Measurements from ENCODE around the gene TRIAP1. TPM values are rescaled to one million over a fixed set of nuclear protein-coding genes. Genes with fewer than 3 reads are reported as not detected.

The TRIAP1 gene
- total RNA-seq, 4 donors from 2014 or later: 11.3 to 21.6 (median 16.2) TPM

DNA sequence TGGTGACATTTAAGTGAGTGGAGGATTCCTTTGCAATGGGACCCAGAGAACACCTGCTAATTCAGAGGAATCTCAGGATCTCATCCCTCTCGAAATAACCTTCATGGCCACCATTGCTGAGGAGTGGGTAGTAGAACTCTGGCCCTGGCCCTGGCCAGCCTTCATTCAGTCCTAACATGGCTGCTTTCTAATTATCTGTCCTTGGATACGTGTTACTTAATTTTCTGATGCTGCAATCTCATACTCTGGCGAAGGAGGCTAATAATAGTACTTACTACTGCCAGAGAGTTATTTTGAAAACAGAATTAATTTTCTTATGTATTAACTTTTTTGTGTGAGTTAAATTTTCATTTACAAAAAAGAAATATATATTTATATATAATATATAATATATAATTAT lies 20.4 kb downstream of the TRIAP1 start:
- no peak for ATAC-seq (ENCODE audit: low FRiP score)
- TF ChIP-seq, protein P1, sequence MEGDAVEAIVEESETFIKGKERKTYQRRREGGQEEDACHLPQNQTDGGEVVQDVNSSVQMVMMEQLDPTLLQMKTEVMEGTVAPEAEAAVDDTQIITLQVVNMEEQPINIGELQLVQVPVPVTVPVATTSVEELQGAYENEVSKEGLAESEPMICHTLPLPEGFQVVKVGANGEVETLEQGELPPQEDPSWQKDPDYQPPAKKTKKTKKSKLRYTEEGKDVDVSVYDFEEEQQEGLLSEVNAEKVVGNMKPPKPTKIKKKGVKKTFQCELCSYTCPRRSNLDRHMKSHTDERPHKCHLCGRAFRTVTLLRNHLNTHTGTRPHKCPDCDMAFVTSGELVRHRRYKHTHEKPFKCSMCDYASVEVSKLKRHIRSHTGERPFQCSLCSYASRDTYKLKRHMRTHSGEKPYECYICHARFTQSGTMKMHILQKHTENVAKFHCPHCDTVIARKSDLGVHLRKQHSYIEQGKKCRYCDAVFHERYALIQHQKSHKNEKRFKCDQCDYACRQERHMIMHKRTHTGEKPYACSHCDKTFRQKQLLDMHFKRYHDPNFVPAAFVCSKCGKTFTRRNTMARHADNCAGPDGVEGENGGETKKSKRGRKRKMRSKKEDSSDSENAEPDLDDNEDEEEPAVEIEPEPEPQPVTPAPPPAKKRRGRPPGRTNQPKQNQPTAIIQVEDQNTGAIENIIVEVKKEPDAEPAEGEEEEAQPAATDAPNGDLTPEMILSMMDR (IDR thresholded peaks at IDR 0.05): no peak
- no peak for DNase-seq (ENCODE audit: low spot score)

DNA sequence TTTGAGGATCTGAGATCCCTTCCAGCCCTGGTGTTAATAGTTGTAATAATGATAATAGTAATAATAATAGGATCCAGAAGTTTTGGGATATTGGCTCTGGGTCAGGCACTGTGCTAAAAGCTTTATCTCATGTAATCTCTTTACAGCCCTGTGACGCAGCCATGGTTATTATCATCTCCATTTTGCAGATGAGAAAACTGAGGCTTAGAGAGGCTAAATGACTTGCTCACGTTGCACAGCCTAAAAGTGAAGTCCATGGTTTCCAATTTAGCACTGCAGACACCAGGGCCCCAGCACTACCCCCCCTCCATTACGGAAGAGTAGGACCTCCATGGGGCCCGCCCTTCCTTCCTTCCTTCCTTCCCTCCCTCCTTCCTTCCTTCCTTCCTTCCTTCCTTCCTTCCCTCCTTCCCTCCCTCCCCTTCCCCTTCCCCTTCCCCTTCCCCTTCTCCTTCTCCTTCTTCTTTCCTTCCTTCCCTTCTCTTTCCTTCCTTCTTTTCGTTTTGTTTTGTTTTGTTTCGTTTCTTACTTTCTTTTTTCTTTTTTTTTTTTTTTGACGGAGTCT lies 23.2 kb downstream of the TRIAP1 start:
- TF ChIP-seq, protein P1 (IDR thresholded peaks at IDR 0.05): no peak
- DNase-seq (ENCODE audit: low spot score) (no peak), ATAC-seq (ENCODE audit: low FRiP score) (no peak)

DNA sequence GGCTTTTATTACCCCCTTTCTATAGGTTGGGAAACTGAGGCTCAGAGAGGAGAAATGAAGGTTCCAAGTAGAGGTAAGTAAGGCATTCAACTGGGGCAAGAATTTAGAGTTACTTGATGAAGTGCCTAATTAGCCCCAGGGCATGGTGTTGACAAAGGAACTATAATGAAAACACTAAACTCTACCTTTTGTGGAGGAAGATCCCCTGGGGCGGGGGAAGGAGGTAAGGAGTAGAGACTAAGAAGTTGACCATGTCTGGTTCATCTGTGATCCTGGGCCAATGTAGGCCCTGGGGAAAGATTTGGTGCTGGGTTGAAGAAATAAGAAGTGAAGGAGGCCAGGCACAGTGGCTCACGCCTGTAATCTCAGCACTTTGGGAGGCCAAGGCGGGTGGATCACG lies 24.5 kb downstream of the TRIAP1 start:
- TF ChIP-seq, protein P1 (IDR thresholded peaks at IDR 0.05): no peak
- DNase-seq (ENCODE audit: low spot score) (no peak), ATAC-seq (ENCODE audit: low FRiP score) (no peak)

DNA sequence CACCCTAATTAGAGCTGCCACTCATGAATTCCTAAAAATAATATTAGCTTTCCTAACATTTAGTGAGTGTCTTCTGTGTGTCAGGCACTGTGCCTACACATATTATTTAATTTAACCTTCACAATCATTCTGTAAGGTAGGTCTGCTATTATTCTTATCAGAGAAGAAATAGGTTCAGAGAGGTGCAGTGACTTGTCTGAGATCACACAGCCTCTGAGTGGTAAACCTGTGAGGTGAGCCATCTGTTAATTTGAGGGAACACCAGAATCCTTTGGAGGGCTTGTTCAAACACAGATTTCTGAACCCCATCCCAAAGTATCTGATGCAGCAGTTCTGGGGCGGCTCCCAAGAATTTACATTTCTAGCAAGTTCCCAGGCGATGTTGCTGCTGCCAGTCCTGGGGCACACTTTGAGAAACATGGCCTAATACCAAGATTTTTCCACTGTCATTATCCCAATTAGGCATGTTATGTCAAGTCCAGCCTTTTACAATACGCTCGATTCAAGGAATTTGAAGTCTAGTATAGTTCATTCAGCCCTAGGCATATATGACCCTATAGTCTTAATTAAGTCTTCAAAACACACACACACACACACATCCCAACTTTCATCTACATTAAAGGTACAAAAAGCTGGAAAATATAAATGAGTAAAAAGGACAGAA lies 28.1 kb downstream of the TRIAP1 start:
- TF ChIP-seq, protein P1 (IDR thresholded peaks at IDR 0.05): no peak
- ATAC-seq (ENCODE audit: low FRiP score) (no peak), DNase-seq (ENCODE audit: low spot score) (no peak)

DNA sequence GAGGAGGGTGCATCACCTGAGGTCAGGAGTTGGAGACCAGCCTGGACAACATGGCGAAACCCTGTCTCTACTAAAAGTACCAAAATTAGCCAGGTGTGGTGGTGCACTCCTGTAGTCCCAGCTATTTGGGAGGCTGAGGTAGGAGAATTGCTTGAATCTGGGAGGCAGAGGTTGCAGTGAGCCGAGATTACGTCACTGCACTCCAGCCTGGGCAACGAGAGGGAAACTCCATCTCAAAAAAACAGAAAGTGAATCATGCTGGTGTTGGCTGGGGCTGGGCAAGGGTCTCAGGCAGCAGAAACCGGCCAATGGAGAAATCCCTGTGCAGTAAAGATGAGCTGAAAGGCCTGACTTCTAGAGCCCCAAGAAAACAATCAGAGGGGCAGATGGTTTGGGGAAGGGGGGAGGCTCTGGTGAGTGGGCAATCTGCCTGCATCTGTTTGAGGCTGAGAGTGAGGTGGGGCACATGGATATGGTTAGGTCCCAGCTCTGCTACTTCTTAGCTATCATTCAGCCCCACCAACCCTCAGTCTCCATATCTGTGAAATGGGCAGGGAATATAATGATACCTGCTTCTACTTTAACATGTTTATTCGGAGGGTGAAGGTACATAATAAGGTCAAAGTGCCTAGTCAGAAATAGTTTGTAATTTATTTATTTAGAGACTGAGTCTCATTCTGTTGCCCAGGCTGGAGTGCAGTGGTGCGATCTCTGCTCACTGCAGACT lies 29.5 kb downstream of the TRIAP1 start:
- no peak for ATAC-seq (ENCODE audit: low FRiP score)
- TF ChIP-seq, protein P1 (IDR thresholded peaks at IDR 0.05): no peak

DNA sequence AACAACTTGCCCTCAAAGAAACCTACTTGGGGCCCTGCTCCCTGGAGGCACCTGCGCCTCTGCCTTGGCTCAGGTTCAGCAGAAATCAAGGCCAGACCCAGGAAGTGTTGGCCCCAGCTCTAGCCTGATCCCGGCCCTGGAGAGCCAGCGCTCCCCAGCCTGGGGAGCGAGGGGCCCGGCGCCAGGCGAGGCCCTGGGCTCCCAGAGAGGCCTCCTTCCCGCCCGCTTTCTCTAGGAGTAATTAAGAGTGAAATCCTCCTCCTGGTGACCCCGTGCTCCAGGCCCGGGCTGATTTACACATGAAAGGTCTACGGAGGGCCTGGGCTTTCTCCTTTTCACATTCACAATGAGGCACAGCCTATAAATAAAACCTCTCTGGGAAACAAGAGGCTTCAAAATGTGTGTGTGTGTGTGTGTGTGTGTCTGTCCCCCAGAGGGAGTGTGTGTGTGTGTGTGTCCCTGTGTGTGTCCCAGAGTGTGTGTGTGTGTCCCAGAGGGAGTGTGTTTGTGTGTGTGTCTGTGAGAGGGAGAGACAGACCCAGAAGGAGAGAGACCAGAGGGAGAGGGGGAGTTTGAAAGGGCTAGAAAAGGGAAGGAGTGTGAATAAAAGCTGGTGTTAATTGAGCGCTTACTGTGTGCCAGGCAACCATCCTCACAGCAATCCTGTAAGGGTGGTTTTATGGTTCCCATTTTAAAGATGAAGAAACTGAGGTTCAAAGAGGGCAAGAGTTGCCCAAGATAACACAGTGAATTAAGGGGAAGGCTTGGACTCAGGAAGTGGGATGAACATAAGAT lies 32.1 kb downstream of the TRIAP1 start:
- no peak for ATAC-seq (ENCODE audit: low FRiP score)
- DNase-seq (ENCODE audit: low spot score): no peak
- TF ChIP-seq, protein P1 (IDR thresholded peaks at IDR 0.05): no peak

More for the DNA sequence above, 29.5 kb downstream of the TRIAP1 start:
- DNase-seq (ENCODE audit: low spot score): no peak
